WI38 (cell line): ENCODE measurements around the gene ATP13A4.

Experiments
- H3K4me3 ChIP-seq: 2 replicates; pipeline ENCODE4 v1.5.1; 2011; ENCODE audit warnings: low read depth, mild to moderate bottlenecking, control low read depth, low read length
- CTCF ChIP-seq: IDR thresholded peaks from 2 replicates; pipeline ENCODE4 v1.5.1; 2012; ENCODE audit warnings: low read depth, mild to moderate bottlenecking, control low read depth, low read length

Gene ATP13A4

GRCh38 chr3:193474446-193474845, 80.2 kb downstream of the ATP13A4 start:
- TF ChIP-seq CTCF = no peak
- no peak overlapping the region for H3K4me3 ChIP-seq

GRCh38 chr3:193470710-193471109, 84.0 kb downstream of the ATP13A4 start:
- no peak overlapping the region for H3K4me3 ChIP-seq
- no peak for TF ChIP-seq CTCF

- no peak for TF ChIP-seq CTCF
- H3K4me3 ChIP-seq = no peak overlapping the region
These were observed 88.6 kb downstream of the ATP13A4 start for GRCh38 chr3:193465992-193466608.

GRCh38 chr3:193464889-193465288, 89.8 kb downstream of the ATP13A4 start:
- TF ChIP-seq CTCF = no peak
- H3K4me3 ChIP-seq = no peak overlapping the region

GRCh38 chr3:193457526-193457925, 97.2 kb downstream of the ATP13A4 start:
- no peak overlapping the region for H3K4me3 ChIP-seq
- no peak for TF ChIP-seq CTCF

GRCh38 chr3:193452338-193452737, 102.4 kb downstream of the ATP13A4 start:
- no peak for TF ChIP-seq CTCF

GRCh38 chr3:193451902-193452301, 102.8 kb downstream of the ATP13A4 start:
- TF ChIP-seq CTCF = no peak
- no peak overlapping the region for H3K4me3 ChIP-seq

More at GRCh38 chr3:193452338-193452737, 102.4 kb downstream of the ATP13A4 start:
- H3K4me3 ChIP-seq = no peak overlapping the region
